ENCODE results near the gene DLG1. TPM values are rescaled to one million over a fixed set of nuclear protein-coding genes. Genes with fewer than 3 reads are reported as not detected.

The DLG1 gene
- total RNA-seq, 4 donors from 2014 or later: 134 to 211 (median 152) TPM

DNA sequence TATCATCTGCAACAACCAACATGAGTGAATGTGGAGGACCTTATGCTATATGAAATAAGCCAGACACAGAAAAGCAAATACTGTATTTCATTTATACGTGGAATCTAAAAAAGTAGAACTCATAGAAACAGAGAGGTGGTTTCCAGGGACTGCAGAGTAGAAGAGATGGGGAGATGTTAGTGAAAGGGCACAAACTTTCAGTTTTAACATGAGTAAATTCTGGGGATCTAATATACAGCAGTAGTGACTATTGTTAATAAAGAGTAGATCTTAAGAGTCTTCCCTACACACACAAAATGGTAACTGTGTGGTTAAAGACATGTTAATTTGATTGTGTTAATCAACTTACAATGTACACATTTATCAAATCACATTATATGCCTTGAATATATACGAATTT, 247.9 kb downstream of the DLG1 start:
- WGBS, 2 donors (ENCODE audit: low coverage in 1 of 2): 73 to 82% methylated on average over 2 of the region's 2 CpGs
- DNase-seq: no peak
- TF ChIP-seq, protein P1, sequence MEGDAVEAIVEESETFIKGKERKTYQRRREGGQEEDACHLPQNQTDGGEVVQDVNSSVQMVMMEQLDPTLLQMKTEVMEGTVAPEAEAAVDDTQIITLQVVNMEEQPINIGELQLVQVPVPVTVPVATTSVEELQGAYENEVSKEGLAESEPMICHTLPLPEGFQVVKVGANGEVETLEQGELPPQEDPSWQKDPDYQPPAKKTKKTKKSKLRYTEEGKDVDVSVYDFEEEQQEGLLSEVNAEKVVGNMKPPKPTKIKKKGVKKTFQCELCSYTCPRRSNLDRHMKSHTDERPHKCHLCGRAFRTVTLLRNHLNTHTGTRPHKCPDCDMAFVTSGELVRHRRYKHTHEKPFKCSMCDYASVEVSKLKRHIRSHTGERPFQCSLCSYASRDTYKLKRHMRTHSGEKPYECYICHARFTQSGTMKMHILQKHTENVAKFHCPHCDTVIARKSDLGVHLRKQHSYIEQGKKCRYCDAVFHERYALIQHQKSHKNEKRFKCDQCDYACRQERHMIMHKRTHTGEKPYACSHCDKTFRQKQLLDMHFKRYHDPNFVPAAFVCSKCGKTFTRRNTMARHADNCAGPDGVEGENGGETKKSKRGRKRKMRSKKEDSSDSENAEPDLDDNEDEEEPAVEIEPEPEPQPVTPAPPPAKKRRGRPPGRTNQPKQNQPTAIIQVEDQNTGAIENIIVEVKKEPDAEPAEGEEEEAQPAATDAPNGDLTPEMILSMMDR (IDR thresholded peaks at IDR 0.05): no peak
- TF ChIP-seq EP300 (IDR thresholded peaks at IDR 0.05; ENCODE audit: low read depth) (no peak), POLR2AphosphoS5 (IDR thresholded peaks at IDR 0.05) (no peak), POLR2A (IDR thresholded peaks at IDR 0.05) (no peak)
- H3K4me1 ChIP-seq: no peaks in the 10 kb centered on the region
- in situ Hi-C loops (cut with MboI; ENCODE audit: low pct_ligation_motif_present in 1 of 4, low pct_unique_long_range_greater_than_20kb in 1 of 4, low sequenced_read_pairs in 3 of 4): loop anchor here in 1 of 4 donors (25.0 kb wide), 1 partner anchor 112 kb away; no protein-coding TSS in a partner anchor
- H3K36me3 ChIP-seq: peaks cover 0 to 36% (median 8%) of the 10 kb centered on the region in 4 donors
- H3K27me3 ChIP-seq: no peaks in the 10 kb centered on the region
- H3K4me3 ChIP-seq: no peak overlapping the region
- intact Hi-C loops (cut with DNase I; ENCODE audit: low total_unique reads): no loop called here
- no peak overlapping the region for H3K27ac ChIP-seq
- no peaks in the 10 kb centered on the region for H3K9me3 ChIP-seq

DNA sequence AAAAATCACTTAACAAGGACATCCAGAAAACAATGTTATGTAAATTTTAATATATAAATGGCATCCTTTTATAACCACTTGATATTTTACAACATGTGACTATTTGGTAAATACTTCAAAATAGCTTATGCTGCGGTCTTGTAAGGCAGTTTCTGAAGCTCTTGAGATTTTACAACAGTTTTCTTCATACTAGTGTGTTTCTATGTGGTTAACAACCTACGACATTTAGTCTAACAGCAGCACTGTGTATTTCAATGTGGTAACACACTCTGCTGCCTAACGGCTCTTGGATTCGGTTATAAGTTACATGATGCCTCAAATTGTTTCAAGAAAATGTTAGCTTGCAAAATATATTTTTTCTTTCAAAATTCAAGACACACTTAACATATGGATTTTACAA, 255.9 kb downstream of the DLG1 start:
- TF ChIP-seq POLR2A (IDR thresholded peaks at IDR 0.05): no peak
- no peak for TF ChIP-seq EP300 (IDR thresholded peaks at IDR 0.05; ENCODE audit: low read depth)
- TF ChIP-seq POLR2AphosphoS5 (IDR thresholded peaks at IDR 0.05): no peak
- TF ChIP-seq, protein P1 (IDR thresholded peaks at IDR 0.05): no peak
- no peak for DNase-seq
- H3K4me1 ChIP-seq: no peaks in the 10 kb centered on the region
- in situ Hi-C loops (cut with MboI; ENCODE audit: low pct_ligation_motif_present in 1 of 4, low pct_unique_long_range_greater_than_20kb in 1 of 4, low sequenced_read_pairs in 3 of 4) (no loop called here), intact Hi-C loops (cut with DNase I; ENCODE audit: low total_unique reads) (no loop called here)
- 92 to 100% methylated on average over 2 to 4 of the region's 4 CpGs for WGBS, 2 donors (ENCODE audit: low coverage in 1 of 2)
- no peak overlapping the region for H3K27ac ChIP-seq
- no peaks in the 10 kb centered on the region for H3K9me3 ChIP-seq
- peaks cover 0 to 35% (median 5%) of the 10 kb centered on the region in 4 donors for H3K36me3 ChIP-seq
- no peaks in the 10 kb centered on the region for H3K27me3 ChIP-seq
- no peak overlapping the region for H3K4me3 ChIP-seq

DNA sequence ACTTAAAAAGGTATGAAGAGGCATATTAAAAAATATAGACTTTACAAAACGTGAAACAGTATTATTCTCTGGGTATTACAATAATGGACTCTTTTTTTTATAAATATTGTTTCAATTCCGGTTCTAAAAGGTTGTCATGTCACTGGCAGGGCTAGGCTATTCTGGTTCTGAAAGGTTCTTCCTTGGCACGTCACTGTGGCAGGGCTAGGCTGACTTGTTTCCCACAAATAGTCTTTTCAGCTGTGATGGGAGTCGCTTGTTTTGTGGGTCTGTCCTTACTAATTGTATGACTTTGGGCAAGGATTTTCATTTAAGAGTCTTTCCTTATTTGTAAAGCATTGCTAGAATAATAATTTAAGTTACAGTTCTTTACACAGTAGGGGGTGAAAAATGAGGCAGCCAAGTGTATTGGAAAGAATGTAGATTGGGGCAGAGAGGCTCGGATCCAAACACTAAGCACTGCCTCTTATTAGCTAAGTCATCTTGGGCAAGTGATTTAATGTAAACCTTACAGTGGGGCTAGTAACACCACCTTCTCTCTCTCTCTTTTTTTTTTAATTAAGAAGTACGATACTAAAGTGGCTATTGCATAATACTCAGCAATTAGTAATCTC, 256.4 kb downstream of the DLG1 start:
- no peak for DNase-seq
- TF ChIP-seq EP300 (IDR thresholded peaks at IDR 0.05; ENCODE audit: low read depth) (no peak), POLR2A (IDR thresholded peaks at IDR 0.05) (no peak), POLR2AphosphoS5 (IDR thresholded peaks at IDR 0.05) (no peak)
- TF ChIP-seq, protein P1 (IDR thresholded peaks at IDR 0.05): no peak

DNA sequence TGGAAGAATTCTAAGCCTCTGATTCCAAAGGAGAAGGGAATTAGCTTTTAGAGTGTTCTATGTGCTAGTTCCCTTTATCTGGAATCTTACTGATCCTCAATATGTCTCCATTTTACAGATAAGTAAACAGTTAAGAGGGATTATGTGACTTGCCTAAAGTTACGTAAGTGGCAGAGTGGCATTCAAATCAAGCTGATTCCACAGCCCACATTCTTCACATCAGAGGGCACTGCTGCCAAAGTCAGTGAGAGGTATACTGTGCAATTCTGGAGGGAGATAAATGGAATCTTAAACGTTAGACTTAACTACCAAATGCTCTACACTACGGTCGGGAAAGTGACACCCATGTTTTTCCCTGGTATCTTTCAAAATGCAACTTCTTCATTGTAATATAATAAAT, 257.8 kb downstream of the DLG1 start:
- peaks cover 0 to 27% (median 5%) of the 10 kb centered on the region in 4 donors for H3K36me3 ChIP-seq
- H3K4me1 ChIP-seq: no peaks in the 10 kb centered on the region
- no peak for TF ChIP-seq EP300 (IDR thresholded peaks at IDR 0.05; ENCODE audit: low read depth)
- no peak for TF ChIP-seq POLR2A (IDR thresholded peaks at IDR 0.05)
- TF ChIP-seq POLR2AphosphoS5 (IDR thresholded peaks at IDR 0.05): no peak
- TF ChIP-seq, protein P1 (IDR thresholded peaks at IDR 0.05): no peak
- H3K27me3 ChIP-seq: peaks cover 8% of the 10 kb centered on the region
- no peak for DNase-seq
- in situ Hi-C loops (cut with MboI; ENCODE audit: low pct_ligation_motif_present in 1 of 4, low pct_unique_long_range_greater_than_20kb in 1 of 4, low sequenced_read_pairs in 3 of 4): no loop called here
- WGBS, 2 donors (ENCODE audit: low coverage in 1 of 2): 48 to 73% methylated on average over 3 to 4 of the region's 4 CpGs
- H3K9me3 ChIP-seq: no peaks in the 10 kb centered on the region
- no peak overlapping the region for H3K27ac ChIP-seq
- intact Hi-C loops (cut with DNase I; ENCODE audit: low total_unique reads): no loop called here
- H3K4me3 ChIP-seq: no peak overlapping the region

More for the DNA sequence above, 256.4 kb downstream of the DLG1 start:
- Histone ChIP-seq H3K27me3 (no peaks in the 10 kb centered on the region), H3K9me3 (no peaks in the 10 kb centered on the region), H3K4me1 (no peaks in the 10 kb centered on the region), H3K27ac (no peak overlapping the region), H3K36me3 (peaks cover 0 to 35% (median 5%) of the 10 kb centered on the region in 4 donors), H3K4me3 (no peak overlapping the region)
- in situ Hi-C loops (cut with MboI; ENCODE audit: low pct_ligation_motif_present in 1 of 4, low pct_unique_long_range_greater_than_20kb in 1 of 4, low sequenced_read_pairs in 3 of 4): no loop called here
- 85 to 92% methylated on average over 6 of the region's 6 CpGs for WGBS, 2 donors (ENCODE audit: low coverage in 1 of 2)
- intact Hi-C loops (cut with DNase I; ENCODE audit: low total_unique reads): no loop called here

All from transverse colon (tissue), 4 donors.